Heart left ventricle (tissue), 16 donors: ENCODE measurements around the gene BANK1. TPM values are rescaled to one million over a fixed set of nuclear protein-coding genes. Genes with fewer than 3 reads are reported as not detected.

ENCODE experiments used
- ATAC-seq, 4 donors: fragments of 200-7000 bp; cut with Tn5 transposase; one replicate each; pipeline ENCODE4 v1.9.1; 2020 to 2022; ENCODE audit warnings: moderate library complexity in 4 of 4, mild to moderate bottlenecking in 3 of 4, moderate number of reproducible peaks in 1 of 4
- DNase-seq, 5 donors: peaks; one replicate each; pipeline ENCODE4 v3.0.0-alpha.2; 2020
- H3K27ac ChIP-seq, 12 donors: fragments of 200-600 bp; sonication (generic) in 4 of 12; one replicate each; pipeline versions ENCODE4 v1.5.0 to v1.8.0; 2016 to 2022; ENCODE audit warnings: mild to moderate bottlenecking in 2 of 12
- H3K27me3 ChIP-seq, 9 donors: fragments of 200-600 bp; sonication (generic) in 2 of 9; one replicate each; pipeline versions ENCODE4 v1.5.1 to v1.8.0; 2016 to 2022; ENCODE audit warnings: mild to moderate bottlenecking in 3 of 9
- H3K36me3 ChIP-seq, 9 donors: fragments of 200-600 bp; sonication (generic) in 2 of 9; one replicate each; pipeline versions ENCODE4 v1.5.0 to v1.8.0; 2018 to 2022; ENCODE audit warnings: mild to moderate bottlenecking in 2 of 9
- H3K4me1 ChIP-seq, 12 donors: fragments of 200-600 bp; sonication (generic) in 4 of 12; one replicate each; pipeline versions ENCODE4 v1.5.0 to v1.8.0; 2016 to 2022; ENCODE audit warnings: mild to moderate bottlenecking in 3 of 12
- H3K4me3 ChIP-seq, 12 donors: fragments of 200-600 bp; sonication (generic) in 4 of 12; one replicate each; pipeline versions ENCODE4 v1.5.0 to v1.8.0; 2017 to 2022; ENCODE audit warnings: mild to moderate bottlenecking in 9 of 12, moderate library complexity in 4 of 12
- H3K9me3 ChIP-seq, 12 donors: fragments of 200-600 bp; sonication (generic) in 4 of 12; one replicate each; pipeline versions ENCODE4 v1.5.0 to v1.8.0; 2016 to 2022; ENCODE audit warnings: mild to moderate bottlenecking in 1 of 12
- POLR2A ChIP-seq, 2 donors: fragments of 450-650 bp; IDR thresholded peaks; one replicate each; pipeline ENCODE4 v1.6.1; 2017; ENCODE audit warnings: antibody characterized with exemption in 2 of 2, mild to moderate bottlenecking in 2 of 2, moderate library complexity in 2 of 2
- WGBS, 4 donors: extraction: QIAGEN DNeasy Blood & Tissue Kit in 2 of 4; methylation state at CpG; one replicate each; pipeline versions ENCODE4 v1.1.5 to v1.1.7; 2013 to 2018; 5-methylcytosine and 5-hydroxymethylcytosine counted together
- intact Hi-C, 10 donors: fragments of 100-400 bp; cut with DNase I; formaldehyde crosslinking; loops; one replicate each; pipeline versions ENCODE4 v1.11.1 to v1.14.2; 2022
- polyA plus RNA-seq, 2 donors: library from polyadenylated mRNA; stranded (reverse); fragments of 200-250 nt; gene quantifications; one replicate each; pipeline ENCODE4 v1.2.3, GENCODE V29; 2013
- total RNA-seq, 9 donors: library from RNA; depleted of rRNA in 2 of 9; stranded (reverse); fragments of >200 nt in 2 of 9; fragmentation: NEBNext Ultra II Directional in 3 of 9; extraction: Animal tissue kit (Norgen Biotek cat#: 25700) in 3 of 9; gene quantifications; one replicate each; pipeline versions ENCODE4 v1.1.0 to v1.2.4, GENCODE V29; 2016 to 2023
- TF ChIP-seq, protein P1 (sequence below), 12 donors: fragments of 200-600 bp; sonication (generic) in 4 of 12; IDR thresholded peaks; one replicate each; pipeline versions ENCODE4 v1.5.0 to v1.8.0; 2018 to 2022; ENCODE audit warnings: antibody characterized with exemption in 12 of 12, mild to moderate bottlenecking in 5 of 12
- donor health status: ischemic (EF 13 %, LVEDD 7.1; RV severe dilation, severe dysfunction).
- donor health status: healthy with polysubstance abuse.
- donor health status: DM: no; HTN: yes; CAD: no.
- donor health status: DM: no; HTN: no; CAD: no.
- donor health status: ischemic (EF 25% LVEDD 6.9; RV normal size, moderate dysfunction).
- donor health status: ischemic (EF 25% LVEDD 5.7; RV mildly dilated, moderate dysfunction).
- donor health status: healthy.
- donor health status: DM: yes; HTN: yes; CAD: no.
- donor health status: ischemic (EF 35%, LVEDD 5.7; RV mildly dilated, moderate dysfunction).
- donor health status: nonischemic (EF 11% LVEDD 7.7; RV severe dilation, severe dysfunction).
- donor health status: DM: yes; HTN: yes; CAD: no.
- donor health status: PGD.
- donor health status: ischemic (EF 29% LVEDD 5.4; RV normal size, mild dysfunction).
- donor health status: nonischemic (EF 23%, LVEDD 6.1; RV moderate dilation, normal function).

The BANK1 gene
- total and polyA plus RNA-seq, 11 donors = 0.08 to 2.7 (median 0.46) TPM; not detected in 4

DNA sequence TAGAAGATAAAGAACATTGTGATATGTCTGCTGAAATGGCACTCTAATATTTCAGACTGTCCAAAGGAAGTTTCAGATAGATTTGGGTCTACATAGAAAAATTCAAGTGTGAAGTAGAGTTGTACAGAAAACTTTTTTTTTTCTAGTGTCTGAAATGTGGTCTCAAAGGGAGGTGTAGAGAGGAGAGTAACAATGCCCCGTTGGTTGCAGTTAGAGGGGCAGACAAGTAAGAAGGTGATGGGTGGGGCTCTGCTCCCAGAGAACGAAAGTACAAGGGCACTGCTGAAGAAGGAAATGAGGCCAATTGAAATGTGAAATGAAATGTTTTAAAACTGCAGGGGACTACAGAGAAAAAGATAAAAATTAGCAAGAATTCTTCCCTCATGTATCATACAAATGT is 177.8 kb downstream of the BANK1 start:
- intact Hi-C loops = no loop called here
- no peaks in the 10 kb centered on the region for H3K4me1 ChIP-seq
- H3K4me3 ChIP-seq = no peak overlapping the region
- H3K9me3 ChIP-seq = no peaks in the 10 kb centered on the region
- H3K27me3 ChIP-seq = peaks cover 0 to 6% (median 0%) of the 10 kb centered on the region in 9 donors
- WGBS, 4 donors = 63 to 69% (median 65%) methylated on average over 2 of the region's 2 CpGs
- DNase-seq (no peak), ATAC-seq (no peak)
- TF ChIP-seq, protein P1, sequence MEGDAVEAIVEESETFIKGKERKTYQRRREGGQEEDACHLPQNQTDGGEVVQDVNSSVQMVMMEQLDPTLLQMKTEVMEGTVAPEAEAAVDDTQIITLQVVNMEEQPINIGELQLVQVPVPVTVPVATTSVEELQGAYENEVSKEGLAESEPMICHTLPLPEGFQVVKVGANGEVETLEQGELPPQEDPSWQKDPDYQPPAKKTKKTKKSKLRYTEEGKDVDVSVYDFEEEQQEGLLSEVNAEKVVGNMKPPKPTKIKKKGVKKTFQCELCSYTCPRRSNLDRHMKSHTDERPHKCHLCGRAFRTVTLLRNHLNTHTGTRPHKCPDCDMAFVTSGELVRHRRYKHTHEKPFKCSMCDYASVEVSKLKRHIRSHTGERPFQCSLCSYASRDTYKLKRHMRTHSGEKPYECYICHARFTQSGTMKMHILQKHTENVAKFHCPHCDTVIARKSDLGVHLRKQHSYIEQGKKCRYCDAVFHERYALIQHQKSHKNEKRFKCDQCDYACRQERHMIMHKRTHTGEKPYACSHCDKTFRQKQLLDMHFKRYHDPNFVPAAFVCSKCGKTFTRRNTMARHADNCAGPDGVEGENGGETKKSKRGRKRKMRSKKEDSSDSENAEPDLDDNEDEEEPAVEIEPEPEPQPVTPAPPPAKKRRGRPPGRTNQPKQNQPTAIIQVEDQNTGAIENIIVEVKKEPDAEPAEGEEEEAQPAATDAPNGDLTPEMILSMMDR (IDR thresholded peaks at IDR 0.05) = no peak
- H3K27ac ChIP-seq = no peak overlapping the region
- H3K36me3 ChIP-seq = no peaks in the 10 kb centered on the region

DNA sequence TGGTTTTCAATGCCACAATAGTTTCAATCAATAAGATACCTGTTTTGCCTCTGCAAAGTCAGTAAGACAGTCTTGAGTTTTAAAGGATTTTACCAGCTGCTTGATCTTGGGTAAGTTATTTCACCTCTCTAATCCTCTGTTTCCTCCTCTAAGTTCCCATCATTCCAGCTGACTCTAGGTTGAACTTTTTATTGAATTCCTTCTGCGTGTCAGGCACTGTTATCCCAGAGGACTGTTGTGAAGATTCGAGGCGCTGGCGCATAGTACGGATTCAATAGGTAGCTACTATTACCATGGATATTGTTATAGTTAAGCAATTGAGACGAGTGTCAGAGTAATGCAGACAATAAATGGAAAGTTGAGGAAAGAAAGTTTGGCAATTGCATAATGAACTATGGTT is 179.4 kb downstream of the BANK1 start:
- H3K9me3 ChIP-seq = no peaks in the 10 kb centered on the region
- H3K36me3 ChIP-seq = no peaks in the 10 kb centered on the region
- ATAC-seq (no peak), DNase-seq (no peak)
- H3K4me1 ChIP-seq = no peaks in the 10 kb centered on the region
- no peak overlapping the region for H3K27ac ChIP-seq
- intact Hi-C loops = no loop called here
- no peak for TF ChIP-seq POLR2A (IDR thresholded peaks at IDR 0.05)
- TF ChIP-seq, protein P1 (IDR thresholded peaks at IDR 0.05) = no peak
- 70 to 85% (median 78%) methylated on average over 6 of the region's 6 CpGs for WGBS, 4 donors
- H3K27me3 ChIP-seq = peaks cover 0 to 6% (median 0%) of the 10 kb centered on the region in 9 donors
- H3K4me3 ChIP-seq = no peak overlapping the region

DNA sequence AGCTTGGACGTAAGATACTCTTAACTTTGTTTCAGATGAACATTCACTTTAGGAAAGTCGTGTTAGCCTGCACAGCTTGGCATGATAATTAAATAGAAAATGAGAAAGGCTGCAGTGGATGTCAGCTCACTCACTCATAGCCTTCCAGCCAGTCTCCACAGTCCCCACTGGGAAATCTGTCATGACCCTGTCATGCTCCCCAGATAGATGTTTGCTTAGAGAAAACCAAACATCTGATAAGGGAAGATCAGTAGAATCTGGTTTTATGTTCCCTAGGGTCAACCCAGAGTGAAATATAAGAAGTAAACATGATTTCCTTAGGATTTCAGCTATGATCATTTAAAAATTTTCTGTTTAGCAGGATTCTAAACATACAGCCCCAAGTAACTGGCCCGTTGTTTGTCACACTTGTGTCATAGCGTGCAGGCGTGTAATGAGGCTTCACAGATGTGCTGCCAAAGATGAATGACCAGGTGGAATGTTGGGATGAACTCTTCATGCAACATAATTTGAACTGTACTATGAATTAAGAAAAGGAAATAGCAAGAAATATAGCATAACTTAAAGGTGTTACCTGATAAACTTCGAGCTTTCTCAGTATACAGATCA is 180.1 kb downstream of the BANK1 start:
- H3K27me3 ChIP-seq = peaks cover 0 to 6% (median 0%) of the 10 kb centered on the region in 9 donors
- no peaks in the 10 kb centered on the region for H3K9me3 ChIP-seq
- H3K4me3 ChIP-seq = no peak overlapping the region
- WGBS, 4 donors = 46 to 56% (median 52%) methylated on average over 6 of the region's 6 CpGs
- H3K36me3 ChIP-seq = no peaks in the 10 kb centered on the region
- no peak overlapping the region for H3K27ac ChIP-seq
- TF ChIP-seq, protein P1 (IDR thresholded peaks at IDR 0.05) = no peak
- TF ChIP-seq POLR2A (IDR thresholded peaks at IDR 0.05) = no peak
- no peak for ATAC-seq
- intact Hi-C loops = no loop called here
- no peaks in the 10 kb centered on the region for H3K4me1 ChIP-seq
- no peak for DNase-seq

DNA sequence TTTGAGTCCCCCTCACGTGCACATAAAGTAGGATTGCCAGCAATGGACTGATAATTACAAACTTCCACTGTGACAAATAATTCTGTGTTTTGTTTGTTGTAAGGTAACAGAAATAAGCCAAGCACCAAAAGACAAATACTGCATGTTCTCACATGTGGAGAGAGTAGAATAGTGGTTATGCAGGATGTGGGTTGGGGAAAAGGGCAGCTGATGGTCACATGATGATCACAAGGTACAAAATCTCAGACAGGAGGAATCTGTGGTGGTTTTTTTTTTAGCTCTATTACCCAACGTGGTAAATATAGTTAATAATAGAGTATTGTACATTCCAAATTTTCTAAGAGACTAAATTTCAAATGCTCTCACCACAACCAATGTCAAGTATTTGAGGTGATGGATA is 182.3 kb downstream of the BANK1 start:
- Histone ChIP-seq H3K4me3 (no peak overlapping the region), H3K36me3 (no peaks in the 10 kb centered on the region), H3K9me3 (no peaks in the 10 kb centered on the region), H3K4me1 (no peaks in the 10 kb centered on the region), H3K27ac (no peak overlapping the region), H3K27me3 (no peaks in the 10 kb centered on the region)
- no peak for TF ChIP-seq POLR2A (IDR thresholded peaks at IDR 0.05)
- TF ChIP-seq, protein P1 (IDR thresholded peaks at IDR 0.05) = no peak
- intact Hi-C loops = no loop called here
- DNase-seq = no peak
- 45 to 57% (median 50%) methylated on average over 2 of the region's 2 CpGs for WGBS, 4 donors
- no peak for ATAC-seq
